OCI-LY3 (cell line): ENCODE results near the gene ZFP3.
"Not testable (repeated sequence)": the region's sequence is repeated elsewhere in the genome, so short reads cannot be mapped to it uniquely, and the experiment has no call there.

ENCODE experiments used
- H2AFZ ChIP-seq: fragments of 200-600, 300-600 bp; shearing (Covaris generic); 2 replicates; pipeline ENCODE4 v1.6.0; 2014; ENCODE audit warnings: antibody characterized with exemption, low read depth, low read length
- H3K27ac ChIP-seq: fragments of 200-600, 300-600 bp; sonication (generic); 2 replicates; pipeline ENCODE4 v1.5.1; 2014; ENCODE audit warnings: mild to moderate bottlenecking, low read length, moderate library complexity, mixed read lengths
- H3K27me3 ChIP-seq: fragments of 200-600, 300-600 bp; sonication (generic); 2 replicates; pipeline ENCODE4 v1.6.1; 2014; ENCODE audit warnings: low read depth, low read length, mixed read lengths
- H3K36me3 ChIP-seq: fragments of 200-600, 300-600 bp; sonication (generic); replicated peaks from 2 replicates; pipeline ENCODE3; 2014; ENCODE audit warnings: low read depth, low read length, mixed read lengths
- H3K4me1 ChIP-seq: fragments of 300-600, 200-600 bp; sonication (generic); 2 replicates; pipeline ENCODE4 v1.6.1; 2014; ENCODE audit warnings: low read length, mixed read lengths
- H3K4me2 ChIP-seq: fragments of 200-600, 300-600 bp; sonication (generic); 2 replicates; pipeline ENCODE4 v1.6.1; 2014; ENCODE audit warnings: low read length, mixed read lengths
- H3K4me3 ChIP-seq: fragments of 300-600, 200-600 bp; sonication (generic); 2 replicates; pipeline ENCODE4 v1.5.1; 2014; ENCODE audit warnings: antibody characterized with exemption, mild to moderate bottlenecking, low read length, moderate library complexity
- H3K79me2 ChIP-seq: fragments of 300-600, 200-600 bp; shearing (Covaris generic); 2 replicates; pipeline ENCODE4 v1.6.1; 2014; ENCODE audit warnings: mild to moderate bottlenecking, low read length, mixed read lengths
- H3K9ac ChIP-seq: fragments of 300-600, 200-600 bp; shearing (Covaris generic); 2 replicates; pipeline ENCODE4 v1.6.0; 2014; ENCODE audit warnings: mild to moderate bottlenecking, low read length, moderate library complexity
- H3K9me3 ChIP-seq: fragments of 200-600, 300-600 bp; shearing (Covaris generic); 2 replicates; pipeline ENCODE4 v1.6.1; 2014; ENCODE audit warnings: low read length, mixed read lengths; ENCODE audit not compliant: insufficient read depth
- H4K20me1 ChIP-seq: fragments of 200-600, 300-600 bp; sonication (generic); 2 replicates; pipeline ENCODE4 v1.6.1; 2016; ENCODE audit warnings: low read length, mixed read lengths; ENCODE audit not compliant: insufficient read depth
- EZH2phosphoT487 ChIP-seq: fragments of 200-600 bp; shearing (Covaris generic); IDR thresholded peaks from 2 replicates; pipeline ENCODE4 v1.6.1; 2018; ENCODE audit warnings: antibody characterized with exemption, mixed run types, low read depth
- TF ChIP-seq, protein P1 (sequence below): fragments of 200-600, 300-600 bp; sonication (generic); IDR thresholded peaks from 2 replicates; pipeline ENCODE4 v1.5.1; 2014; ENCODE audit warnings: antibody characterized with exemption, low read length, low read depth

The ZFP3 gene

DNA sequence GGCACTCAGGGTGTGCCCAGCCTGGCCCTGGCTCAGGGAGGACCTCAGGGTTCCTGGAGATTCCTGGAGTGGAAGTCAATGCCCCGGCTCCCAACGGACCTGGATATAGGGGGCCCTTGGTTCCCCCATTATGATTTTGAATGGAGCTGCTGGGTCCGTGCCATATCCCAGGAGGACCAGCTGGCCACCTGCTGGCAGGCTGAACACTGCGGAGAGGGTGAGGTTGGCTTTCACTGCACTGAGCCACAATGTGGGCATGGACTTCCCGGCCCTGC, 61.1 kb downstream of the ZFP3 start:
- no peaks in the 10 kb centered on the region for H3K4me1 ChIP-seq
- H3K4me2 ChIP-seq = no peak overlapping the region
- H3K36me3 ChIP-seq = no peaks in the 10 kb centered on the region
- no peaks in the 10 kb centered on the region for H3K79me2 ChIP-seq
- no peak overlapping the region for H2AFZ ChIP-seq
- H3K9me3 ChIP-seq = no peaks in the 10 kb centered on the region
- no peak overlapping the region for H3K9ac ChIP-seq
- no peak overlapping the region for H3K27ac ChIP-seq
- H3K4me3 ChIP-seq = no peak overlapping the region
- no peak for TF ChIP-seq EZH2phosphoT487
- TF ChIP-seq, protein P1, sequence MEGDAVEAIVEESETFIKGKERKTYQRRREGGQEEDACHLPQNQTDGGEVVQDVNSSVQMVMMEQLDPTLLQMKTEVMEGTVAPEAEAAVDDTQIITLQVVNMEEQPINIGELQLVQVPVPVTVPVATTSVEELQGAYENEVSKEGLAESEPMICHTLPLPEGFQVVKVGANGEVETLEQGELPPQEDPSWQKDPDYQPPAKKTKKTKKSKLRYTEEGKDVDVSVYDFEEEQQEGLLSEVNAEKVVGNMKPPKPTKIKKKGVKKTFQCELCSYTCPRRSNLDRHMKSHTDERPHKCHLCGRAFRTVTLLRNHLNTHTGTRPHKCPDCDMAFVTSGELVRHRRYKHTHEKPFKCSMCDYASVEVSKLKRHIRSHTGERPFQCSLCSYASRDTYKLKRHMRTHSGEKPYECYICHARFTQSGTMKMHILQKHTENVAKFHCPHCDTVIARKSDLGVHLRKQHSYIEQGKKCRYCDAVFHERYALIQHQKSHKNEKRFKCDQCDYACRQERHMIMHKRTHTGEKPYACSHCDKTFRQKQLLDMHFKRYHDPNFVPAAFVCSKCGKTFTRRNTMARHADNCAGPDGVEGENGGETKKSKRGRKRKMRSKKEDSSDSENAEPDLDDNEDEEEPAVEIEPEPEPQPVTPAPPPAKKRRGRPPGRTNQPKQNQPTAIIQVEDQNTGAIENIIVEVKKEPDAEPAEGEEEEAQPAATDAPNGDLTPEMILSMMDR = no peak
- H3K27me3 ChIP-seq = no peaks in the 10 kb centered on the region
- H4K20me1 ChIP-seq = no peaks in the 10 kb centered on the region

DNA sequence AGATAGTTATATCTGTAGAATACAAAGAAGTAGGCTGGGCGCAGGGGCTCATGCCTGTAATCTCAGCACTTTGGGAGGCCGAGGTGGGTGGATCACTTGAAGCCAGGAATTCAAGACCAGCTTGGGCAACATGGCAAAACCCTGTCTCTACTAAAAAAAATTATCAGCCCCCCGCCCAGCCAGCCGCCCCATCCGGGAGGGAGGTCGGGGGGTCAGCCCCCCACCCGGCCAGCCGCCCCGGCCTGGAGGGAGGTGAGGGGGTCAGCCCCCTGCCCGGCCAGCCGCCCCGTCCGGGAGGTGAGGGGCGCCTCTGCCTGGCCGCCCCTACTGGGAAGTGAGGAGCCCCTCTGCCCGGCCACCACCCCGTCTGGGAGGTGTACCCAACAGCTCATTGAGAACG, 64.6 kb downstream of the ZFP3 start:
- not testable (repeated sequence) for H3K9ac ChIP-seq, H2AFZ ChIP-seq, H3K36me3 ChIP-seq, H3K4me2 ChIP-seq, H3K27me3 ChIP-seq, H3K4me3 ChIP-seq, H4K20me1 ChIP-seq, H3K9me3 ChIP-seq, H3K4me1 ChIP-seq, H3K27ac ChIP-seq, H3K79me2 ChIP-seq
